Right atrium auricular region (tissue), 2 donors: ENCODE results near the gene ETV6. TPM values are rescaled to one million over a fixed set of nuclear protein-coding genes. Genes with fewer than 3 reads are reported as not detected.
A peak's percentile ranks its signal among the peaks of the same experiment; 100 is the strongest.

ENCODE experiments used
- DNase-seq: peaks from one replicate; pipeline ENCODE4 v3.0.0-alpha.2; 2019; ENCODE audit warnings: low spot score
- H3K27ac ChIP-seq, 2 donors: fragments of 200-600 bp; sonication (generic); 1 replicate in 1 of 2; 2 replicates in 1 of 2; pipeline ENCODE4 v1.5.1; 2016 to 2019
- H3K27me3 ChIP-seq, 2 donors: fragments of 200-600 bp; sonication (generic); one replicate each; pipeline versions ENCODE4 v1.5.1 to v1.6.0; 2017 to 2019
- H3K36me3 ChIP-seq: fragments of 200-600 bp; sonication (generic); one replicate; pipeline ENCODE4 v1.5.1; 2016
- H3K4me1 ChIP-seq, 2 donors: fragments of 200-600 bp; sonication (generic); one replicate each; pipeline versions ENCODE4 v1.5.1 to v1.6.0; 2017 to 2019
- H3K4me3 ChIP-seq, 2 donors: fragments of 200-600 bp; sonication (generic); 1 replicate in 1 of 2; 2 replicates in 1 of 2; pipeline ENCODE4 v1.5.1; 2017 to 2019; ENCODE audit warnings: mild to moderate bottlenecking in 1 of 2, moderate library complexity in 1 of 2
- H3K9me3 ChIP-seq, 2 donors: fragments of 200-600 bp; sonication (generic); one replicate each; pipeline ENCODE4 v1.5.1; 2019
- total RNA-seq, 2 donors: library from RNA; depleted of rRNA; stranded (reverse); fragments of >200 nt; gene quantifications; one replicate each; pipeline ENCODE4 v1.1.0, GENCODE V29; 2016
- TF ChIP-seq, protein P1 (sequence below), 2 donors: fragments of 200-600 bp; sonication (generic); IDR thresholded peaks; one replicate each; pipeline ENCODE4 v1.5.1; 2019; ENCODE audit warnings: antibody characterized with exemption in 2 of 2

Gene ETV6
- total RNA-seq, 2 donors from 2014 or later = 6.7 TPM

DNA sequence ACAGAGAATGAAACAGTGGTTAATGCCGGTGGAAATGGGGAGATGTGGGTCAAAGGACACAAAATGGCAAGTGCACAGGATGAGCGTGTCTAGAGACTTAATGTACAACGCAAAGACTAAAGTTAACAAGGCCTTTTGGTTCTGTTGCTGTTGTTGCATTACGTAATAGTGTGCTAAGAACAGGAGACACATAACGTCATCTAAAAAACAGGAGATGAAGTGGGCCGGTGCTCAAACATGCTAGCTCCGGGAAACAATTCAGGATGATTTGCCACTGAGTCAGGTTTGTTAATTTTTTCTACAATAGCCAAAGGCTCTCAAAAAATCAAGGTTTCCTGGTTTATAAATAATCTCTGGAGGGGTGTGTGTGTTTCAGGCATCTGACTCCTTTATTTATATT is 55.5 kb downstream of the ETV6 start:
- peak; percentile 62 for DNase-seq
- Histone ChIP-seq H3K9me3 (no peaks in the 10 kb centered on the region), H3K27me3 (no peaks in the 10 kb centered on the region), H3K27ac (peak overlapping the region; percentile 49 to 51), H3K36me3 (no peaks in the 10 kb centered on the region), H3K4me1 (peaks cover 0 to 36% of the 10 kb centered on the region in 2 donors), H3K4me3 (no peak overlapping the region)
- TF ChIP-seq, protein P1, sequence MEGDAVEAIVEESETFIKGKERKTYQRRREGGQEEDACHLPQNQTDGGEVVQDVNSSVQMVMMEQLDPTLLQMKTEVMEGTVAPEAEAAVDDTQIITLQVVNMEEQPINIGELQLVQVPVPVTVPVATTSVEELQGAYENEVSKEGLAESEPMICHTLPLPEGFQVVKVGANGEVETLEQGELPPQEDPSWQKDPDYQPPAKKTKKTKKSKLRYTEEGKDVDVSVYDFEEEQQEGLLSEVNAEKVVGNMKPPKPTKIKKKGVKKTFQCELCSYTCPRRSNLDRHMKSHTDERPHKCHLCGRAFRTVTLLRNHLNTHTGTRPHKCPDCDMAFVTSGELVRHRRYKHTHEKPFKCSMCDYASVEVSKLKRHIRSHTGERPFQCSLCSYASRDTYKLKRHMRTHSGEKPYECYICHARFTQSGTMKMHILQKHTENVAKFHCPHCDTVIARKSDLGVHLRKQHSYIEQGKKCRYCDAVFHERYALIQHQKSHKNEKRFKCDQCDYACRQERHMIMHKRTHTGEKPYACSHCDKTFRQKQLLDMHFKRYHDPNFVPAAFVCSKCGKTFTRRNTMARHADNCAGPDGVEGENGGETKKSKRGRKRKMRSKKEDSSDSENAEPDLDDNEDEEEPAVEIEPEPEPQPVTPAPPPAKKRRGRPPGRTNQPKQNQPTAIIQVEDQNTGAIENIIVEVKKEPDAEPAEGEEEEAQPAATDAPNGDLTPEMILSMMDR (IDR thresholded peaks at IDR 0.05) = no peak

DNA sequence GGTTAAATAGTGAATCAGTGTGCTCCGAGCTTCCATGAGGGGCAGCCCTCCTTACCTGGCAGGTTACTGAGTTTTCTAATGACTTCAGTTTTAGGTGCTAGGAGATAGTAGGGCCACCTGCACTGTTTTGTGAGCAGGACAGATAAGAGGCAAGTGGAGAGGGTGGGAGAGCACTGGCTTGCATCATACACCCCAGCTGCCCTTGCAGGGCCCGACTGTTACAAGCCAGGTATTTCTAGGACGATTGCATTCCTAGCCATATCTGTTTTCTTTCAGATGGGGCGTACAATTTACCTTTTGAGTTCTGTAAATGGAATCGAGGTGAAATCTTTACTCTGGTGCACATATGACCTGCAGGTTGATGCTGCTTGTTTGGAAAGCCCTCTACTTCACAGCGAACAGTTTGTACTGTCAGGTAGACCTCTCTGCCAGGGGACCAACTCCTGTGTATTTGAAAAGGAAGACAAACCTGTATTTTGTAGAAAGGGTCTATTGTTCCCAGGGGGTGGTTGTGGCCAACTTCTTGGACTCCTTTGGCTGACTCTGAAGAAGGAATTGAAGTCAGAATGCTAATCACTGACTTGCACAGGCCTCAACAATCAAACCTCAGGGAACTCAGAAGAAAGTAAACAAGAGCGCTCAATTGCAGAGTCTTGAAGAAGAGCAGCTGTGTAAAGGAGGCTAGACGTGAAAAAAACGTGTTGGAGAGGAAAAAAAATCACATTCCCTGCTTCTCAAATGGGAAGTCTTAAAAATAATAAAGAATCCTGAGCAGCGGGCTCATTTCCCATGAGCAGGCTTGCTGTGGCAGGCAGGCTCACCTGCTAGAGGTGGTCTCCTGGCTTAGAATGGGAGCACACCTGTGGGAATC is 57.3 kb downstream of the ETV6 start:
- no peaks in the 10 kb centered on the region for H3K9me3 ChIP-seq
- H3K36me3 ChIP-seq = no peaks in the 10 kb centered on the region
- H3K4me1 ChIP-seq = peaks cover 0 to 36% of the 10 kb centered on the region in 2 donors
- no peaks in the 10 kb centered on the region for H3K27me3 ChIP-seq
- TF ChIP-seq, protein P1 (IDR thresholded peaks at IDR 0.05) = no peak
- no peak for DNase-seq
- H3K27ac ChIP-seq = peak overlapping the region in 1 of 2 donors; percentile 36
- H3K4me3 ChIP-seq = no peak overlapping the region

- TF ChIP-seq, protein P1 (IDR thresholded peaks at IDR 0.05) = no peak
- Histone ChIP-seq H3K27ac (peak overlapping the region in 1 of 2 donors; percentile 36), H3K27me3 (no peaks in the 10 kb centered on the region), H3K9me3 (no peaks in the 10 kb centered on the region), H3K4me1 (peaks cover 0 to 36% of the 10 kb centered on the region in 2 donors), H3K4me3 (no peak overlapping the region), H3K36me3 (no peaks in the 10 kb centered on the region)
- DNase-seq = no peak
Observed at GRCh38 chr12:11707535-11707934, 58.1 kb downstream of the ETV6 start.

DNA sequence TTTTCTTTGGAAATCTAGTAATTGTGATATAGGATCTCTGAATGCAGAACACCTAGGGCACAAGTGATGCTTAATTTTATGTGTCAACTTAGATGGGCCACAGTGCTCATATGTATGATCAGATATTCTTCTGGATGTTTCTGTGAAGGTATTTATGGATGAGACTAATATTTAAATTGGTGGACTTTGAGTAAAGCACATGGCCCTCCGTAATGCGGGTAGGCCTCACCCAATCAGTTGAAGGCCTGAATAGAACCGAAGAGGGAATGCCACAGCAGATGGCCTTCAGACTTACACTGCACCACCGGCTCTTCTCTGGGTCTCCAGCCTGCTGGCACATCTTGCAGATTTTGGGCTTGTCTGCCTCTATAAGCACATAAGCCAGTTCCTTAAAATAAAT is 60.0 kb downstream of the ETV6 start:
- Histone ChIP-seq H3K36me3 (no peaks in the 10 kb centered on the region), H3K27me3 (no peaks in the 10 kb centered on the region), H3K4me1 (peaks cover 0 to 36% of the 10 kb centered on the region in 2 donors), H3K9me3 (no peaks in the 10 kb centered on the region), H3K27ac (no peak overlapping the region), H3K4me3 (no peak overlapping the region)
- TF ChIP-seq, protein P1 (IDR thresholded peaks at IDR 0.05) = no peak
- no peak for DNase-seq

DNA sequence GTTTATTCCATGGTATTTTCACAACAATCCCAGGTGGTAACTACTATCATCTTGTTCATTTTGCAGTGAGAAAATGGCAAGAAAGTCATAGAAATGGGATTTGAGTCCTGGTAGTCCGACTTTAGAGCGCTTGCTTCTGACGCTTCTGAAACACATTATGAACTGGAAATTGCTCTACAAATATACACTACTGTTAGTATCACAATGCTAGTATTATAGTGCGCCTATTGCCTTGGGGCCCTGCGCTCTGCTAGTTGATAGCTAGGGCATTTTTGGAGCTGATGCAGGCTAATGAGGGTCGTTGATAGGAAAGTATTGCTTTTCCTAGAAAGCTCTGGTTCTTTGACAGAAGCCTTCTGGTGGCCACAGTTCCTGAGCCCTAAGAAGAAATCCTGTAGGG is 61.0 kb downstream of the ETV6 start:
- no peaks in the 10 kb centered on the region for H3K9me3 ChIP-seq
- no peak for DNase-seq
- no peaks in the 10 kb centered on the region for H3K36me3 ChIP-seq
- TF ChIP-seq, protein P1 (IDR thresholded peaks at IDR 0.05) = no peak
- H3K27me3 ChIP-seq = no peaks in the 10 kb centered on the region
- H3K4me3 ChIP-seq = no peak overlapping the region
- peaks cover 0 to 30% of the 10 kb centered on the region in 2 donors for H3K4me1 ChIP-seq
- H3K27ac ChIP-seq = no peak overlapping the region
